HT-29 (cell line): ENCODE results near the gene CDC42BPB. TPM values are rescaled to one million over a fixed set of nuclear protein-coding genes. Genes with fewer than 3 reads are reported as not detected.

Experiments used
- DNase-seq: peaks from one replicate; pipeline ENCODE4 v3.0.0-alpha.2; 2015; ENCODE audit warnings: low spot score
- total RNA-seq: library from RNA; depleted of rRNA; stranded (reverse); fragments of >200 nt; shearing (Covaris generic); gene quantifications from 2 replicates; pipeline ENCODE4 v1.2.3, GENCODE V29; 2014

Gene CDC42BPB
- total RNA-seq, 1 experiment from 2014 or later, result 51.0 TPM

DNA sequence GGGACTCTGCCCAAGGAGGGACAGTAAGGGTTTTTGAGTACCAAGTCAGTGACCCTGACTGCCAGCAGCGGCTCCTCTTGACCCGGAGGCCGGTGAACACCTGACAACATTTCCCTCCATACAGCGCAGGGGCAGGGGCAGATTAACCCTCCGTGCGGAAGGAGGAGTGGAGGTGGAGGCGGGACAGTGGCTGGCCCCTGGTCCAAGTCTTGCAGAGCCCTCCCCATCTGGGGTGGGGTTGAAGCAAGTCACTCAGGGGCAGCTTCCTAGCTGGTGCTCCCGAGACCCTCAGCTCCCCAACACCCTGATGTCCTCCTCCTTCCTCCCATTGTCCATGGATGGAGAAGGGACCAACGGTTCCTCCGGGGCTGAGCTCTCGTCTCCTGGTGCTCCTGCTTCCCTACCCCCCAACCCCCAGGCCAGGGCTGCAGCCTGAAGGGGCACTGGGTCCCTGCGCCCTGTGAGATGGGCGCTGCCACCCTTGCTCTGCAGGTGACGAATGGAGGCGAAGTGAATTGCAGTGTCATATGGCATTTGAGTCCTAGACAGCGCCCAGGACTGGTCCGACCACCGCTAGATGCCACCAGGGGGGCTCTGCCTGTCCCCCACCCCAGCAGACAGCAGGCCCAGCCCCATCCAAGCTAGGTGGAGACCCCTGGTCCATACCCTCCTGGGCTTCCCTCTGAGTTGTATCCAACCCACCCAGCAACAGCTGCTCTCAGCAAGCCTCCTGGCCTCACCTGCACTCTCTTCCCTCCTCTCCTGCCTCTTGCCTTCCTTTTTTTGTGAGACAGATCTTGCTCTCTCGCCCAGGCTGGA is 141.8 kb downstream of the CDC42BPB start:
- no peak for DNase-seq

DNA sequence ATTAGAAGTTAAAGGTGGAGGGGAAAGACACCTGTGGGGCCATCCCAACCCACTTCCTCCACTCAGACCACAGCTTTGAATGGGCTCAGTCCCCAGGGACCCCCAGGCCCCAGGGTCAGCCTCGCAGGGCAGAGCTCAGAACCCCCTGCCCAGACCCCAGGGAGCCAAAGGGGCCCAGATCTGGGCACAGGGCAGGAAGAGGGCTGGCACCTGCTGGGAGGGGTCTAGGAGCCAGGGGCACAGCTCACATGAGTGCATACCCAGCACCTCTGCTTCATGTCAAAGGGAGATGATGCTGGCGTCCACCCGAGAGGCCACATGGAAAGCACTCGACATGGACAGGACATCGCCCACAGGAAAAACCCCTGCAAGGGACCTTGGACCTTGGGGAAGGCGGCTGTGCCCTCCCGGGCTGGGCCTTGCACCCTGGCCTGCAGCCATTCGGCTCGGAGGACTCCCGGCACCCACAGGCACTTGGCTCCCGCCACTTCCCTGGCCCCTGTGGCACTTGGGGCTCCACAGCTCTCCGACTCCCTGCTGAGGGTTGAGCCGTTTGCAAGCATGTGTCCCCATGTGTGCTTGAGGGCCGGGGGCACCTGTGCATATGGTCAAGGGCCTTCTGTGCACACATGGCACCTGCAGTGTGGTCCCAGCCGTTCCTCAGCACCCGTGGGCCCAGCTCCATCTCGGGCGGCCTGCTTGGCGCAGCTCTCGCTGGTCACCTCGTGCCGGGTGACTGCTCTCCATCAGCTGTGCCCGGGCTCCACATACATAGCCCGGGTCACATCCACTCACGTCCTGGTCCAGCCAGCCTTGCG is 142.7 kb downstream of the CDC42BPB start:
- DNase-seq, result no peak

DNA sequence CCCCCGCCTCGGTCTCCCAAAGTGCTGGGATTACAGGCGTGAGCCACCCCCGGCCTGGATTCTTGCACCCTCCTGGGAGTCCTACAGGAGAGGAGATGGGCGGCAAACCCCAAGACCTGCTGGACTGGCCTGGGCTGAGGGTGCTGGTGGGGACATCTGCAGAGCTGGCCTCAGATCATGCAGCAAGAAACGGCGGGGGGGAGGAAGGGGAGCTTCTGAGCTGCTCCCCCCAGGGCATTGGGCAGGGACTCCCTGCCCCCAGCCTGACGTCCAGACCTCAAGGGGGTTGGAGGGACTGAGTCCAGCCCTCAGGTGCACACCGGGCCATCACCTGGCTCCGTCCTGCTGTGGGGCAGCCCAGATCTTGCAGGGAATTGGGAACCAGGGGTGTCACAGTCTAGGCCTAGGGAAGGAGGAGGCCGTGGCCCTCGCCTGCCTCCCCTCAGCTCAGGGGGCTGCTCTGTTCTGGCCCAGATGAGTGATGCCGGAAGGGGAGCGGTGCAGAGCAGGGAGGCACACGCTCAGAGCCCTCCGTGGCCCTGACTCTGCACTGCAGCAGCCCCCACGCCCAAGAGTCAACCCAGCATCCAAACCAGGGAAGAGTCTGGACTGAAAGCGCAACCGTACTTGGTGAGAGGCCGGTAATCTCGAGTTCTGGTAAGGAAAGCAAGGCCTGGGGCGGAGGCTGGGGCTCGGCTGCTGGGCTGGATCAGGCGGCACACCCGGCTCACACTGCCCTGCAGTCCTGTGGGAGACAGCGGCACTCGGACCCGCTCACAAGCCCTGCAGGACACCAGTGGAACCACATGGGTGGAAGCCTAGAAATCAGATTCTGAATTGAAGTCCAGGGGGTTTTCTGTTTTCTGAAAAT is 143.8 kb downstream of the CDC42BPB start:
- DNase-seq, result no peak

DNA sequence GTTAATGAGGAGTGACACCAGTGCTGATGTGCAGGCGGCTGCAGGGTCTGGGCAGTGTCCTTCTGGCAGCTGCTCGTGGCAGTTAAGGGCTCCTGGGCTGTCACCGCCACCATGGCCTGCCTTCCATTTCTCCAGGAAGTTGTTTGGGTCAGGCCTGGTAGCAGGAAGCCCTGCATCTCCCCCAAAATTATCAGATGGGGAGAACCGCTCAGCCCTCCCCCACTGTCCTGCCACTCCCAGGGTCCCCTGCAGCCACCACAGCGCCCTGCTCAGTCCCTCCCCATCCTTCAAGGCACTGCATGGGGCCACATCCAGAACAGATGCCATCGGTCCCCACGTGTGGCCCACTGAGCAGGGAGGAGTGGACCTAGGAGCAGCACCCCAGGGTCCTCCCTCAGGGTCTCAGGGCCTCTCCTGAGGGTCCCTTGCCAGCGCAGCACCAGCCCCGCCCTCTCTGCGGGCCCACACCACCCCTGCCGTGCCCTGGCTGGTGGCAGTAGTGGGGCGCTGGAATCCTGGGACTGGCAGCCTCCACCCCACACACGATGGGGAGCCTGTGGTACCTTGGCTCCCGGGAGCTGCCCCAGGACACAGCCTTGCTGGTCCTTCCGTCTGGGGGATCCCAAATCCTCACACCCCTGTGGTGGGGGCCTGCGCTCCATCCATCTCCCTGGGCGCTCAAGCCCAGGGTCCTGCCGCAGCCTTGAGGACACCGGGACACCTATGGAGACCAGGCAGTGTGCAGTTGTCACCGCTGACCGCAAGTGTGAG is 145.2 kb downstream of the CDC42BPB start:
- DNase-seq, result no peak

DNA sequence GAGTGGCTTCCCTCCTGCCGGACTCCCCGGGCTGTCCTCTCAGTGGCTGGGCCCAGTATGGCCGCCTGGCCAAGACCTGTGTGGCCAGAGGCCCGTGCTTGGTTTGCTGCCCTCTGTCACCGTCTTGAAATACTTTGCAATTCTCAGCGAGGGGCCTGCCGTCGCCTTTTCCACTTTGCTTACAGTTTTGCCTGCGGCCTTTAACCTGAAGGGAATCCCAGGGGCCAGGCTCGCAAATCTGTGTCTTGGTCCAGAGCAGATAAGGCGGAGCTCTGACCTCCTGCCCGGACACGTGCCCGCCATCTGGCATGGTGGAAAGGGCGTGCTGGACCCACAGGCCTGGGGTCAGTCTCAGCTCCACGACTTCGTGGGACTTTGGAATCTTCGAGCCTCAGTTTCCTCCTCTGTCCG is 145.8 kb downstream of the CDC42BPB start:
- no peak for DNase-seq

DNA sequence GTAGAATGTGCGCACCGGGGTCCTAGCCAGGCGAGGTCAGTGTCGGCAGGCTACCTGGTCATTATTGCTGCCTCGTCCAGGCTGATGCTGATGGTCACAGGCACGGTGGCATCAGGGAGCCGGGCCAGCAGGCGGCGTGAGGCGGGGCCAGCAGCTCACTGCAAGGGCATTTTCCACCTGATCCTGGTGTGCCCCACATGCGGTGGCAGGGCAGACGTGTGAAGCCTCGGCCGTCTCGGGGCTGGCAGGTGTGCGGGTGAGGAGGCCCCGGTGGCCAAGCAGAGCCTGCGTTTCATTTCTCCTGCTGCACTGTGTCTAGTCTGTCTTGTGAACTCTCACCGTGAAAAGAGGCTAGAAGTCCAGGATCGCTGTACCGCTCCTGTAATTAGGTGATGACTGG is 146.9 kb downstream of the CDC42BPB start:
- no peak for DNase-seq

DNA sequence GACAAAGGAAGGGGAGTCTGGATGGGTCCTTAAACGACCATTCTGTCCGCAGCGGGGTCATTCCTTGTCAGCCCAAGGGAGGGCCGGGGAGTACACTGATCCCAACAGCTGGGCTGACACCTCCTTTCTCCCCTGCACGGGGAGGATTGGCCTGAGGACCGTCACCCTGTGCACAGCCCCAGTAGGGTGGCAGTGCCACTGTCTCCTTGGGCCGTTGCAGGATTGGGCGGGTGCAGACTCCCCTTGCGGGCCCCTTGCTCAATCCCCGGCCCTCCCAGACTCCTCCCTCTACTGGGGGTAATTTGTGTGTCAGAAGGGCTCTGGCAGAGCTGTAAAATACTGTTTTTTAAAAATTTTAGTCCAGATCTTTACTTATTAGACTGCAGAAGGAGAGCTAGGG is 147.4 kb downstream of the CDC42BPB start:
- no peak for DNase-seq

DNA sequence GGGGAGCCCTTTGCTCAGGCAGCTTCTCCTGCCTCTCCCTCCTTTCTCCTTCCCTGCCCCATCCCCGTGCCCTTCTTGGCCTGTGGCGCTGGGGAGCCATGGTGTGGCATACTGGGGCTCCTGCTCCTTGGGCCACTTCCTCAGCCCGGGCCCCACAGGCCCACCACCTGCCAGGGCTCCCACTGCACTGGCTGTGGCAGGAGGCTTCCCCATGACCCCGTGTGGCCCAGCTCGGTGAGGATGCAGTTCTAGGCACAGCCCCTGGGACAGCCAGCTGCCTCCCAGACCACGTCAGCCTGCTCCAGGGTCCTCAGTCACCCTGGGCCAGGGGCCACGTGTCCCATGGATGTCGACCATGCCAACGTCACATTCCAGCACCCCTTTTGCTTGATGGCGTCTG is 147.9 kb downstream of the CDC42BPB start:
- no peak for DNase-seq

DNA sequence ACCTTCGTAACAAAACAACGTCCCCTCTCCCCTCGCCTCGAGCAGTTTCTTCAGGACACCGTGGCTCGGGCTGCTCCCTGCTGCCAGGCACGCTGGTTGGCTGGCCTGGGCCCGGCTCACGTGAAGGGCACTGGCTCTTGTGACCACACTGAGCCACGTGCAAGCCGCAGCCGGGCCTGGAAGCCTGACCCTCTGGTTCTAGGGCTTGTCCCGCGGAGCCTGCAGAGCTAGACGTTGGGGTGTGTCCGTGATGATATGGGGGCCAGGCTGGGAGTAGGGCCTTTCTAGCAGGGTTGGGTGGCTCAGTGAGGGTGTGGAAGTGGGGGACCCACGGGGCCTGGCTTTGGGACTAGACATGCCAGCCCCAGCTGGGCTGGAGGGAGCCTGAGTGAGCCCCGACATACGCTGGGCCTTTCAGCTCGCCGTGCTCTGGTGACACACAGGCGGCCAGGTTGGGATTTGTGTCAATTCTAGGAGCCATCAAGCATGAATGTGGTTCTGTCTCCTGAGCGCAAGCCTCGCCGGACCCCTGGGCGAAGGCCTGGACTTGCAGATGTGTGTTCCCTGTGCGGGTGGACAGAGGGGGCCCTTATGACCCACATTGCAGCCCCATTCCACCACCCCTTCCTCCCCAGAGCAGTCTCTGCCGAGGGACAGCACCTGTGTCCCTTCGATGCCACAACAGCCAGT is 148.4 kb downstream of the CDC42BPB start:
- DNase-seq, result no peak

DNA sequence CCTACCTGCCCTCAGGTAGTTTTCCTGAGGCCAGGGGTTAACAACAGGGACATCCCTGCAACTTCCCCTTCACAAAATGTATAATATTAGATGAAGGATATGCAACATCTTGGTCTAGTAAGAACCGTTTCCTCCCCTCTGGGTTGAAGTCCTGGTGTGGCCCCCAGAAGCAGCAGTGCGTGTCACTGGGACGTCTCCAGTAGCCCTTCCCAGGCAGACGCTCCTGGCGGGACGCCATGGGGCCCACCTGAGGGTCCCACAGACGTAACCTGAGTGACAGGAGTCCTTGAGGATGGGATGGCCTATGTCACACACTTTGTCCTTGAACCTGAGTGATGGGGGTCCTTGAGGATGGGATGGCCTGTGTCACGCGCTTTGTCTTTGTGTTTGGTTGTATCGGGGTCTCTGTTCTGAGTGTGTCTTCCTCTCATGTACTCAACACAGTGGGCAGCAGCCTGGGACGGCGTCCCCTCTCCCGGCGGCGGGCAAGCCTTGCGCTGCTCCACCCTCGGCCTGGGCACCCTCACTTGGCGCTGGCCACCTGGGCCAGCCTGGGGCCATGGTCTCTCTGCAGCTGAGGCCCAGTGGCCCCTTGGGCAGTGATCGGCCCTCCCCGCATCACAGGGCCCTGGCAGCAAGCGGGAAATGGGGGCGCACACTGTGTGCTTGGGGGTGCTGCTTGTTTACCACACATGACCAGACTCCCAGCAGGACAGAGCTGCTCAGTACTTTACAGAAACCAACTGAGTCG is 149.2 kb downstream of the CDC42BPB start:
- DNase-seq, result no peak

DNA sequence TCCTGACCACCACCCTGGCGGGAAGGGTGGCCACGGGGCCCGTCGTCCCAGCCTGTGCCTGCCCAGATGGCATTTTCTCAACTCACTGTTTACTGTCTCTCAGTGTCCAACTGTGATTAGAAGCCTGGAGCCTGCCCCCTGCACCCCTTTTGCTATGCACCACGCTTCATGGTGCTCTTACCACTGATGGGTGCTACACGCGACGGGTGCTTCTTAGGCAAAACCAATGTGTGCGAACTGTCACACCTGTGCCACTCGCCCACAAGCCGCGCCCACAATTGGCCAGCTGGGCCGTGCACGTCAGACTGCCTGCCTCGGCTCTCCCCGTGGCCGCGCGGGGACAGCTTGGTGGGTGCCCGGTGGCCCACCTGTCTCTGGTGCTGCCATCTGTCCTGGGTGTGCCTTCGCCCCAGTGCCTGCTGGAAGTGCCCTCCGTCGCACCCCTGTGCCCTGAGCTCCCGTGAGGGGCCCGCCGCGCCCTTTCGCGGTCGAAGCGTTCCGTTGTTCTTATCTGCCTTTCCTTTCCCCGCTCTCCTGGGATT is 150.0 kb downstream of the CDC42BPB start:
- DNase-seq, result no peak

DNA sequence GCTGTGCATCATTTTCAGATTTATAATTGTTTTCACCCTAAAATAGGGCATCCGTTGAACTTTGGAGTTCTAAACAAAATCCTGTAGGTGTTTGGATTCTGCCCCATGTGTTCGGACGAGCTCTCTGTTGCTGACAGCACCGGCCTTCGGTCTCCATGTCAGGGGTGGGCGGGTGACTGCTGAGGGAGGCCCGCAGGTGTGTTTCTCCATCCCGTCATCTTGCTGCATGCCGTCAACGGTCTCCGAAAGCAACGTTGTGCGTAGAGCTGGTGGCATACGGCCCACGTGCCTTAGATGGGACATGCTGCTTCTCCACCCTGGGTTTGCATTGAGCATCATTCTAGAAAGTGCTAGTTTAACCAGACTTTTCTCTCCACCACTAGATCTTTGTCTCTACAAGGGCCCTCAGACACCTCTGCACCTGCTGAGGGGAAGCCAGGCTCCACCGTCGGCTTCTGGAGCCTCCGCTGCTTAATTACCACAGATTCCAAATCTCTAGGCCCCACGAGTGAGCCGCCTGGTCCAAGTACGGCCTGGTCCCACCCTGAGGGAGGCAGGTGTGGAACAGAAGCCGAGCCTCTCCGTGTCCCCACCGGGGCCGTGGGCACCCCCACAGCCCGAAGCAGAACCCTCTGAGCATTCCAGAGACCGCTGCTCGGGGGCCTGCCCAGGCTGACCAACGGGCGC is 150.6 kb downstream of the CDC42BPB start:
- no peak for DNase-seq

DNA sequence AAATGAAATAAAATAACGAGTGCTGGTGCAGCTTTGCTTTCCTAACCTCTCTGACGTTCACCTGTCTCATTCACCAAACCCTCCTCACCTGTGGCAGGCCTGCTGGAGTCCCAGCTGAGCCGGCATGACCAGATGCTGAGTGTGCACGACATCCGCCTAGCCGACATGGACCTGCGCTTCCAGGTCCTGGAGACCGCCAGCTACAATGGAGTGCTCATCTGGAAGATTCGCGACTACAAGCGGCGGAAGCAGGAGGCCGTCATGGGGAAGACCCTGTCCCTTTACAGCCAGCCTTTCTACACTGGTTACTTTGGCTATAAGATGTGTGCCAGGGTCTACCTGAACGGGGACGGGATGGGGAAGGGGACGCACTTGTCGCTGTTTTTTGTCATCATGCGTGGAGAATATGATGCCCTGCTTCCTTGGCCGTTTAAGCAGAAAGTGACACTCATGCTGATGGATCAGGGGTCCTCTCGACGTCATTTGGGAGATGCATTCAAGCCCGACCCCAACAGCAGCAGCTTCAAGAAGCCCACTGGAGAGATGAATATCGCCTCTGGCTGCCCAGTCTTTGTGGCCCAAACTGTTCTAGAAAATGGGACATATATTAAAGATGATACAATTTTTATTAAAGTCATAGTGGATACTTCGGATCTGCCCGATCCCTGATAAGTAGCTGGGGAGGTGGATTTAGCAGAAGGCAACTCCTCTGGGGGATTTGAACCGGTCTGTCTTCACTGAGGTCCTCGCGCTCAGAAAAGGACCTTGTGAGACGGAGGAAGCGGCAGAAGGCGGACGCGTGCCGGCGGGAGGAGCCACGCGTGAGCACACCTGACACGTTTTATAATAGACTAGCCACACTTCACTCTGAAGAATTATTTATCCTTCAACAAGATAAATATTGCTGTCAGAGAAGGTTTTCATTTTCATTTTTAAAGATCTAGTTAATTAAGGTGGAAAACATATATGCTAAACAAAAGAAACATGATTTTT is 151.9 kb downstream of the CDC42BPB start:
- DNase-seq, result no peak

DNA sequence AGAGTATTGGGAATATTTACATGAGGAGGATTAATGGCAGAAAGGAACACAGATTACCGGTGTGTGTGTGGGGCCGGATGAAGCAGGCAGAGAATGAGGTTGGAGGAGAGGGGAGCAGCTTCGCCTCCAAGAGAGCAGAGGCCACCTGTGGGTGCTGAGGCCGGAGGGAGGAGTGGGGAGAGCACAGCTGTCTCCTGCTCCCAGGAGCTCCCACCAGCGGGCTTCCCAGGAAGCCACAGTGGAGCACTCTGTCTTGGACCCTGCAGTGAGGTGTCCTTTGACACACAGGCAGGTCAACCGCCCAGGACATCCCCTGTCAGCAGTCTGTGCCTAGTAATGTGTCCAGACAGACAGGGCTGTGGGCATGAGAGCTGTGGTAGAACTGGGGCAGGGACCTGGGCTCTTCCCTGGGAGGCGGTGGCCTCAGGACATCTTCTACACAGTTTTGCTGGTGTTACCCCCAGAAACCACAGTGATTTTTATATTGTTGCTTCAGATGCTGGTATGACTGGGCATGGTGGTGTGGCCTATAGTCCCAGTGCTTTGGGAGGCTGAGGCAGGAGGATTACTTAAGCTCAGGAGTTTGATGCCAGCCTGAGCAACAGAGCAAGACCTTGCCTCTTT is 153.3 kb downstream of the CDC42BPB start:
- no peak for DNase-seq

DNA sequence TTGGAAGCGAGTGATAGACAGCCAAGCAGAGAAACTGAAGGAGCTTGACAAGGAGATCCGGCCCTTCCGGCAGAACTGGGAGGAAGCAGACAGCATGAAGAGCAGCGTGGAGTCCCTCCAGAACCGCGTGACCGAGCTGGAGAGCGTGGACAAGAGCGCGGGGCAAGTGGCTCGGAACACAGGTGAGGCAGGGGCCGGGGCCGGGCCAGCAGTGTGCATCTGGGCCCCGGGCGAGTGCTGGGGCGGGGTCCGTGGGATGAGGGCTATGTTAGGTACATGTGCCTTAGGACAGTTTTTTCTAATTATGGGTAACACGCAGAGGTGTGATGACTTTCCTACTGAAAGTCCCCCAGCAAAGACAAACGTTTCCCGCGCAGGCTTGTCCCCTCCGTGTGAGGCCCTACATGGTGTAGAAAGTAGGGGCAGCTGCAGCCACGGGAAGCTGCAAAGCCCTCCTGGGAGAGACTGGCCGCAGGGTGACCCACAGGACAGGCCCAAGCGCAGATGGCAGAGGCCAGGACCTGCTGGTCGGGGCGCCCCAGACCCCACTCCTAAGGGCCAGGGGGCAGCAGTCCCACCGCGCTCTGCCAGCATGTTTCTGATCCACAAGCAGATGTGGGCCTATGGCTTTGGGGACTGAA is 154.0 kb downstream of the CDC42BPB start:
- no peak for DNase-seq

DNA sequence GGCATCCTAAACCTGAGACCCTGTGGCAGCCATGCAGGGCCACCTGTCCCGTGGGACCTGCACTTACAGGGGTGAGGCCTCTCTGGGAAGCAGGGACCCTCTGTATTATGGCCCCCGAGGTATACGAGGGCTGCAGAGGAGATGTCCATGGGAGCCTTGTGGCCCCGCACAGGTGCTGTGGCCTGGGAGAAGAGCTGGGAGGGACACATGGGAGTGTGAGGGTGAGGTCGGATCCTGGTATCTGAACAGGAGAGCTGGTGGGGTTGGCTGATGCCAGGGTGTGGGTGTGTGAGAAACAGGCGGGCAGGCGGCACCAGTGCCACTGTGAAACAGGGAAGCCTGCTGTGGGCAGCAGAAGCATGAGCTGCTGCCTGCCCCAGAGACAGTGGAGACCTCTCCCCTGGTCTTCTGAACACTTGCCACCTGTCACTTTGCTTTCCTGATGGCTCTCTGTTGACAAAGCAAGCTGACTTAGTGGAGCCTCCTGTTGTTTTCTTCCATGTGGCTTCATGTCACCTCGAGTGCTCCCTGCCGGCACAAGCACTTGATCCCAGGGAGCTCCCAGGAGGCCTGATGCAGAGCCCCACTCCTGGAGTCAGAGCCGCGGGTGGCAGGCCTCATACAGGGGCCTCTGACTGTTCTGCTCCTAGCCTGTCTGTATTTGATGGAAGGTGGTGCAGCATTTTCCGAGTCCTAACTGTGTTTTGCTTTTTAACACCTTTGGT is 154.7 kb downstream of the CDC42BPB start:
- DNase-seq, result no peak
